Hypothalamus (tissue), 51 donors: ENCODE measurements around the gene SART3.
"Not testable (repeated sequence)": the region's sequence is repeated elsewhere in the genome, so short reads cannot be mapped to it uniquely, and the experiment has no call there.

Experiments
- DNase-seq, 51 donors: peaks; one replicate each; lab custom pipeline; 2025; lab: John Stamatoyannopoulos, UW

Gene SART3

DNA sequence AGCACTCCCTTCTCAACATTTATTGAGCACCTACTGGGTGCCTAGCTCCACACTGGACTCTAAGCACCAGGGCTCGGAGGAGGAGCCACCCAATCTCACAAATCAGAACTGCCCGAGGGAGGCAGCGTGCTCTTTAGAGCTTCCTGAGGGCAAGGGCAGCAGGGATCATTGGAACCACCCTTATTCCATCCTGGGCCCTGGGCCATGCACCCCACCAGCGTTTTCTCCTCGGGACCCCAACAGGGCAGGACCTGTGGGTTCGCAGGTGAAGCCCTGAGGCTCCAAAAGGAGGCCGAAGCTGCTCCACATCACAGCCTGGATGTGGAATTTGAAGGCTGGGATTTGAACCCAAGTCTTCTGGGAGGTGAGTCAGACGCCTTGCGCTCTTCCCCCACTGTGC lies 21.5 kb upstream of the SART3 start:
- DNase-seq, result no peak

DNA sequence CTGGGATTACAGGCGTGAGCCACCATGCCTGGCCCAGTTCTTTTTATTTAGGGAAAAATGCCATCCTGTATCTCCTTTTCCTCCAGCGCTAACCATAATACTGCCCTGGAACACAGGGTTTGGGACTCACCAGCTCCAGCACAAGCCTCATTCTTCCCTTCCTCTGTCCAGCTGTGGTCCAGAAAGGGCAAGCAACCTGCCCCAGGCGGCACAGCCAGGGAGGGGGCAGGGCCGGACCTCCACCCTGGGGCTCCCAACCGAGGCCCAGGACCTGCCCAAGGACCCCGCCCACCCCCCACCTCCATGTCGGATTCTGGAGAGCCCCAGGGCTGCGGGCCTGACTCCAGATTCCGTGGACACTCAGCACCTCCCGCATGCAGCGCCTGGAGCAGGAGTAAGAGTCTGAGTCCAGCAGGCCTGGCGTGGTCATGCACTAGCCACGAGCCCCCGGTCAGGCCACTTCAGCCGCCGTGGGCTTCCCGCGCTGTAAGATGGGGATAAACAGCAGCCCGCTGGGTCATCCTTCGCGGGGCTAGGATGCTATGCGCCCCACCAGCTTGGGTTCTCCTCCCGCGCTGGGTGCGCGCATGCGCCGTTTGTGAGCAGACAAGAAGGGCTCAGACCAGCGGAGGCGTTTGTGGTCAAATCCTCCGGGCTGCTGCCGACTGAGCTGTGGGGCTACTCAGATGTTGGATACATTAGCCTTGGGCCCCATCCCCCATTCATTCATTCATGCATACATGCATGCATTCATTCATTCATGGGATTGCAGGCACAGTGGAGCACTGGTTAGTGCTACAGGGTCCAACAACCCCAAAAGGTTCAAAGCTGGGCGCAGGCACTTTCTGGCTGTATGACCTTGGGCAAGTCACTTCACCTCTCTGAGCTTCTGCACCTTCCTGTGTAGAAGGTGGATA lies 20.6 kb upstream of the SART3 start:
- peak in 1 of 51 donors; percentile 28 for DNase-seq

DNA sequence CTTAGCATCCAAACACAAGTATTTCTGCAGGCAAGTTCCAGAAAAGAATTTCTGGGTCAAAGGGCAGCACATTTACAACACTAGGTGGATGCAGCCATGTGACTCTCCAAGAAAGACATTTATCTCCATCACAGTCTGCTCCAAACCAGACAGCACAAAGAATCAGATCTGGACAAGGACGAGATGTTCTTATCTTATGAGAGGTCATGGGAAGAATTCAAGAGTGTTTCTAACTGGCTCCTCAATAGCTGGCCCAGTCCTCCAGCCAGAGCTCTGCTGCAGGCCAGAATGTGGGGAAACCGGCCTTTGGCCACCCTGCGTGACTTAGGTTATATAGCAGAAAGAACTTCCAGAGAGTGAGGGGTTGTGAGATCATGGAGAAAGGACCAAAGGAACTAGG lies 19.6 kb upstream of the SART3 start:
- no peak for DNase-seq

DNA sequence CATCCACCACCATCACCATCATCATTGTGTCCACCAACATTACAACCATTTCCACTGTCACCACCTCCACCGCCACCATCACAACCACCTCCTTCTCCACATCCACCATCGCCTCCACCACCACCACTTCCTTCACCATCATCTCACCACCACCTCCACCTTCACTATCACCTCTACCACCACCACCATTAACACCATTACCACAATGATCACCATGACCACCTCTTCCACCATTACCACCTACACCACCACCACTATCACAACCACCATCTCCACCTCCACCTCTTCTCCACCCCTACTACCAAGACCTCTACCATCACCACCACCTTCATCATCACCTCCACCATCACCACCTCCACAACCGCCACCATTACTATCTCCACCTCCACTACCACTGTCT lies 17.8 kb upstream of the SART3 start:
- DNase-seq, result no peak

DNA sequence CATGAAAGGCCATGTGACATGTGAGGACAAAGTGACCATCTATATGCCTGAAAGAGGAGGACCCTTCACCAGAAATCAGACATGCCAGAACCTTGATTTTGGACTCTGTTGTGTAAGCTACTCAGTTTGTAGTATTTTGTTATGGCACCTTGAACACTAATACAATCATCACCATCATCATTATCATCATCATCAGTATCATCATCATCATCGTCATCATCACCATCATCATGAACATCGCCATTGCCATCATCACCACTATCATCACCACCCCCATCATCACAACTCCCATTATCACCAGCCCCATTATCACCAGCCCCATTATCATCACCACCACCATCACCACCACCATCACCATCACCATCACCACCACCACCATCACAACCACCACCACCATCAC lies 17.3 kb upstream of the SART3 start:
- no peak for DNase-seq

DNA sequence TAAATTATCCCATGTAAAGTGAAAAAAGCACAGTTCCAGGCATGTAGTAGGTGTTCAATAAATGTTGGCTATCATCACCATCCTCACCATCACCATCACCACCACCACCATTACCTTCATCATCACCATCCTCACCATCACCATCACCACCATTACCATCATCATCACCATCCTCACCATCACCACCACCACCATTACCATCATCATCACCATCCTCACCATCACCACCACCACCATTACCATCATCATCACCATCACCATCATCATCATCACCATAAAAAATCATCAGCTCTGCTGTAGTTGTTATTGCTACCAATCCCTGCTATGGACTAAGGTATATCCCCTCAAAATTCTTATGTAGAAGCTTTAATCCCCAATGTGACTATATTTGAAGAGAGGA lies 16.5 kb upstream of the SART3 start:
- no peak for DNase-seq

DNA sequence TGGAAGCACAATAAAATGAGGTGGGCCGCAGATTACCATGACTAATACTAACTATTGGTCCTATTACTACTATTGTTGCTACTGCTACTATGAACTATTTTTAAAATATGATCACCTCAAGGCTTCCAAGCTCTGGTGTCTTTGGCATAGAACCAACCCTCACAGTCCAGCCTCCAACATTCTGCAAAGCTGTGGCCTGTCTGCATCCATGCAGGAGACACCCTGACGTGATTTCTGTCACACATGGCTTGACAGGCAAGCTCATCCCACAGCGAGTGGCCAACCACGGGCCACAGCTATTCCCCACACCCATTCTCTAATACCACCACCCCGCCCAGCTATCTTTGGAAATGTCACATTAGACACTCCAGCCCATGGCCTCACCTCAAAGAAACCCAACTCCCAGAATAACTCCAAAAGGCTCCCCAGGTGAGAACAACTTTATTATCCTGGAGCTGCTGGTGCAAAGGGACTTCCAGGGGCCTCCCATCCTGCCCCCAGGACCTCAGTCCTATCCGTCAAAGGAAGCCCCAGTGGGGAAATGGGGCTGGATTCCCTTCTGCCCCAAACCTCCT lies 15.8 kb upstream of the SART3 start:
- no peak for DNase-seq

DNA sequence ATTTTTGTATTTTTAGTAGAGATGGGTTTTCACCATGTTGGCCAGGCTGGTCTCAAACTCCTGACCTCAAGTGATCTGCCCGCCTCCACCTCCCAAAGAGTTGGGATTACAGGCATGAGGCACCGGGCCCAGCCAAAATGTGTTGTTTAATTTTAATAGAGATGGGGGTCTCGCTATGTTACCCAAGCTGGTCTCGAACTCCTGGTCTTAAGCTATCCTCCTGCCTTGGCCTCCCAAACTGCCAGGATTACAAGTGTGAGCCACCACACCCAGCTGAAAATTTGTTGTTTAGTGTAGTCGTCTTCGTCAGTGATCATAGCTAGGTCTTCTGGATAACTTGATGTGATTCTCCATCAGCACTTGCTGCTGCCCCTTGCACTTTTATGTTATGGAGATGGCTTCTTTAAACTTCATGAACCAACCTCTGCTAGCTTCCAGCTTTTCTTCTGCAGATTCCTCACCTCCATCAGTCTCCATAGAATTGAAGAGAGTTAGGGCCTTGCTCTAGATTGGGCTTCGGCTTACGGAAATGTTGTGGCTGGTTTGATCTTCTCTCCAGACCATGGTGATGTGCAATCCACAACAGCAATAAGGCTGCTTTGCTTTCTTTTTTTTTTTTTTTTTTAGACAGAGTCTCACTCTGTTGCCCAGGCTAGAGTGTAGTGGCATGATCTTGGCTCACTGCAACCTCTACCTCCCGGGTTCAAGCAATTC lies 14.4 kb upstream of the SART3 start:
- no peak for DNase-seq

DNA sequence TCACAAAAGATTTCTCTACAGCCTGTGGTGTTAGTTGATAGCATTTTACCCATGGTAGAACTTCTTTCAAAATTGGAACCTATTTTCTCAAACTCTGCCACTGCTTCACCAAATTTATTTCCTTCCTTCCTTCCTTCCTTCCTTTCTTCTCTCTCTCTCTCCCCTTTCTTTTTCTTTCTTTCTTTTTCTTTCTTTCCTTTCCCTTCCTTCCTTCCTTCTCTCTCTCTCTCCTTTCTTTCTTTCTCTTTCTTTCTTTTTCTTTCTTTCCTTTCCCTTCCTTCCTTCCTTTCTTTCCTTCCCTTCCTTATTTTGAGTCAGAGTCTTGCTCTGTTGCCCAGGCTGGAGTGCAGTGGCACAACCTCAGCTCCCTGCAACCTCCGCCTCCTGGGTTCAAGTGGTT lies 13.3 kb upstream of the SART3 start:
- not testable (repeated sequence) for DNase-seq

DNA sequence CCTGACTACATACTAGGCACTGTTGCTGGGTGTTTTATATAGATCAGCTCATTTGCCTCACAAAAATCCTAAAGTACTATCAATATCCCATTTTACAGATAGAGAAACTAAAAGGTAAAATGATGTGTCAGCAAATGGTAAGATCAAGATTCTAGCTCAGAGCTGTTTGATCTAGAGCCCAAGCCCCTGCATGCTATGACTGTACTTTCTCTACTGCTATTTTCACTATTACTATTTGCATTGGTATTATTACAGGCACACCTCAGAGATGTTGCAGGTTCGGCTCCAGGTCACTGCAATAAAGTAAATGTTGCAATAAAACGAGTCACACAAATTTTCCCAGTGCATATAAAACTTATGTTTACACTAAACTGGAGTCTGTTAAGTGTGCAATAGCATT lies 12.3 kb upstream of the SART3 start:
- no peak for DNase-seq

DNA sequence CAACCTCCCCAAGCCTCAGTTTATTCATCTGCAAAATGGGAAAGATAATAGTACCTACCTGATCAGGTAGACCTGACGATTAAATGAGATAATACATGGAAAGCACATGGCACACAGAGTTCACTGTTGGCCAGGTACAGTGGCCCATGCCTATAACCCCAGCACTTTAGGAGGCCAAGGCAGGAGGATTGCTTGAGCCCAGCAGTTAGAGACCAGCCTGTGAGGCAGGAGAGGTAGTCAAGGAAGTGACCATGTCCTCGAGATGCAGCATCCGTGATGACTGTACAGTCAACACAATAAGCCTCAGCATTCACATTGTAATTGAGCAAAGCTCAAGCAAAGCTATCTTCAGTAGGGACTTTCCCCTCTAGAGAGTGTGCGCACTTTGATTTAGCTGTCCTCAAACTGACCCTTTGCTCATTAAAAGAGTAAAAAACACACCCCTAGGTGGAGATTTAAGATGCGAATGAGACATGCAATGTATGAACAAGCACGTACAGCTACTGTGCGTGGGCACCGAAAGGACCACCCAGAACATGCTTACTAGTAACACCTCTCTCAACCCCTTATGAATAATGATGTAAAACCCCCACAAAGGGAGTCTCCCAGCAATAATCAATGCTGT lies 11.3 kb upstream of the SART3 start:
- no peak for DNase-seq

DNA sequence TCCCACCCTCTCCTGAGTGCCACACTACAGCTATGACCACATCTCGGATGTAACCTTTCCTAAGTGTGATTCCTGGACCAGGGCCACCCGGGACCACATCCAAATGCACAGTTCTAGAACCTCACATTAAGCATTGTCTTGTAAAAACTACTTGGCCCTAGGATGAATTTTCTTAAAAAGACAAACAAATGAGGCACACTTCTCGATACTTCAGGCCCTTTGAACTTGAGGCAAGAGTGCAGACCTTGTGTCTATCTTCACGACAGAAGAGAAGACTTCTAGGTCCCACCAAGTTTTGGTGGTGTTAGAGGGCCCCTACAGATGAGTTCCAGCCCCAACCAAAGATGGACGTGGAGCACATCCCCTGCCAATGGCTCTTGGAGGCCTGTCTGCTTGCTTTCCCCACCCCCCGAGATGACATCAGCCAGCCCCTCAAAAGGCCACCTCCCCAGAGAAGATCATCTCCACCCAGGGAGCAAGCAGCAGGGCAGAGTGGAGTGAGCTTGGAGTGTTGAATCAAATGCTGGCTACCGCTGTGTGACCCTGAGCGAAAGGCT lies 10.7 kb upstream of the SART3 start:
- no peak for DNase-seq

DNA sequence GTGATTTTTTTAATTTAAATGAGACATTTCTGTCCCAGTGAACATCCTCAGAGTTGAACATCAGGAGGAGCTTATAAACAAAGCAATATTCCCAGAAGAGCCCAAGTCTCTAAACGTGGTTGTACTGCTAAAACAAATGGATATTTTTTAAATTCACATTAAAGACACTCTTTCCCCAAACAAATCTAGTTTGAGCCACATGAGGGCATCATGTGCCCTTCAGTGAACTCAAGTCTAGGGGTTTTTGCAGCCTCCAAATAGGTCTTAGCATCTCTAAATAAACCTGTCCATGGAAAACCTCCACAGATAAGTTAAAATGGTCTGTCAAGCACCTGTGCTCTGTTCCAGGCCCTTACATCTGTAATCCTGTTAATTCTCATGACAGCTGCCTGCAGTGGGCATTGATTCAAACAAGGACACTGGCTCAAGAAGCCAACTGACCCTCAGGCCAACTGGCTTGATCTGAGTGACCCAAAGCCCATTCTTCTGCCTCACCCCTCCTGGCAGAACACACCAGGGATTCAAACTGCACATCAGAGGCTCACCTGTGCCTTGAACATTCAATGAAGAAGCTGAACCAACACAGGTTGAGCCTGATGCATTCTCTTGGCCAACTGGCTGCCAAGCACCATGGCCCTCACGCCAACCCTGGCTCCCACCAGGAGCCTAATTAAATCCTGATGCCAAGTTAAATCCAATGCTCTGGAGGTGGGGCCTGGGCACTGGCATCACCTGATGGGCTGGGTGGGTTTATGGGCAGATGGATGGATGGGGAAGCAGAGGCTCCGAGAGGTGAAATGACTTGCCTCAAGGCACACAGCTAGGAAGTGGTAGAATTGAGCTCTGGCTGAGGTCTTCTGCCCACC lies 10.0 kb upstream of the SART3 start:
- DNase-seq, result peak in 1 of 51 donors; percentile 12

DNA sequence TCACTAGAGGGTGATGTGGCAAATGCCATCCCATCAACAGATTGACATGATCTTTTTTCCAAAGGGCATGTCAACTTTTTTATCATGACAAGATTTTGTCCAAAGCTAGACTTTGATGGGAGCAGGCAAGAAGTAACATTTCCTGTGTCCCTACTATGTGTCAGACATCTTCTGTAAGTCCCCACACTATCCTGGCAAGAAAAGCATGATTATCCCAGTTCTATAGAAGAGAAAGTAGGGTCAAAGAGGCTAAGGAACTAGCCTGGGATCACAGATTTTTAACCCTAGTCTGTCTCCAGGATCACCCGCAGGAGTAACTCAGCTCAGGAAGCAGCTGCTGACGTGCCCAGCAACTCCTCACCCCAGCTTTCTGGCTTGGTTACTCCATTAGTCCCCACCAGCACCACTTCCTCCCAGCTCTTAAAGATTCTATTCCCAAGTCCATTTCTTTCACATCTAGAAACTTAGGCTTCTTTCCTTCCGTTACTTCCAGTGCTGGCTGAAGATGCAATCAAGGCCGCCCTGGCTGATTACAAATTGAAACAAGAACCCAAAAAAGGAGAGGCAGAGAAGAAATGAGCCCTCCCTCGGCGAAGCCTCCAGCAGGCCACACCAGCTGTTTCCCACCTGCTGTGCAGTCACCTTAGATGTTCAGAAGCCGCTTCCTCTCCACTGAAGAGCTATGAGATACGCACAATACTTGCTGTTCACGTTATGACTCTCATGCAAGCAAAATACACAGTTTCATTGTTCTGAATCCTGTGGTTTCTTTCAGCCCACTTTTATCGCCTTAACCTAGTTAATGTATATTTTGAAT lies 7.6 kb upstream of the SART3 start:
- no peak for DNase-seq

DNA sequence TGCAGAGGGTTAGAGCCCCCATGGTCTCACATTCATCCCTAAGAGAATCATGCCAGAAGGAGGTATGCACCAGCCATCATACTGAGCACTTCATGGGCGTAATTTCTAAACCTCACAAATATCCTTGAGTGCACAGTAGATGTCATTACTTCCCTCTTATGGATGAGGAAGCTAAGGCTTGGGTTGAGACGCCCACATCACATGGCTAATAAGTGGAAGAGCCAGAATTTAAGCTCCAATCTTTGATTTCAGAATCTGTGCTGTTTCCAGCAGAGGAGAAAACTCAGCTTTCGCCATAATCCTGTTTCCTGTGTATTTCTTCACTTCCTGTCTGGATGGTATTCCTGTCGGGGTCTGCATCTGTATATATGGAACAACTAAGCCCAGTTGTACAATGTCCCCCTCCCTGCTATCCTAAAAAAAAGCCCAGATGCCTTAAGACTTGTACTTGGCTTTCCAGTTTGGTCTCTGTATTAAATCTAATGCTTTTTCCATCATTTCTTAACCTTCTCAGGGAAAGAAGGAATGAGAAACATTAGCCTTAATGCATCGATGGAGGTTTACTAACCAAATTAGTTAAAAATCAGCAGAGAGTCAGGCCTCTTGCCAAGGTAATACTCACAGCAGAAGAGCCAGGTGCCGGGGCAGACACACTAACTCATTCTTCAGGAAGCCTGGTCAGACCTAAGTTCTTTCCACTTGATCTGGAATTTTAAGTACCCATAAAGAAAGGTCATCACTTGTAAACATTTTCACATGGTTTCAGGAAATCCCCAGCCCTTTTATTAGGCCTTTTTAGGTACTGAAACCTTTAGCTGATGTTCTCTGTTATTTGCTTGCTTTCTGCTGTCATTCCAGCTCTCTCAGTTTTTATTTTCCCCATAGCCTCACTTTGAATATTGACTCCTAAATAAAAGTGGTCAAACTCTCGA lies 6.7 kb upstream of the SART3 start:
- DNase-seq, result no peak

DNA sequence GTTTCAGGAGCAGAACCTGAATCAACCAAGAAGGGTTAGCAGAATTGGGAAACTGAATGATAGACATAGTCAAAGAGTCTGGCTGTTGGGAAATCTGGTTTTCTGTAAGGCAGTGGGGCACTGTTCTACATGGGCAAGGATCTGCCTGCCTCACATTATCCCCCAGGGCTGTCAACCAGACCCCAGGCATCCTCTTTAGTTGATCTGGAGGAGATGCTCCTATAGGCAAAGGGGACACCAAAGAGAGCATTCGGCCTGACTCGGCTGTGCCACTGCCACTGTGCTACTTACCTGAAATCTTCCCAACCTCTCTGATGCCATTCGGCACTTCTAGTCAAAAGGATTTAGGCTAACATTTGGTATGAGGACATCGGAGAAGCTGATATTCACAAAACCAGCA lies 5.5 kb upstream of the SART3 start:
- DNase-seq, result no peak

DNA sequence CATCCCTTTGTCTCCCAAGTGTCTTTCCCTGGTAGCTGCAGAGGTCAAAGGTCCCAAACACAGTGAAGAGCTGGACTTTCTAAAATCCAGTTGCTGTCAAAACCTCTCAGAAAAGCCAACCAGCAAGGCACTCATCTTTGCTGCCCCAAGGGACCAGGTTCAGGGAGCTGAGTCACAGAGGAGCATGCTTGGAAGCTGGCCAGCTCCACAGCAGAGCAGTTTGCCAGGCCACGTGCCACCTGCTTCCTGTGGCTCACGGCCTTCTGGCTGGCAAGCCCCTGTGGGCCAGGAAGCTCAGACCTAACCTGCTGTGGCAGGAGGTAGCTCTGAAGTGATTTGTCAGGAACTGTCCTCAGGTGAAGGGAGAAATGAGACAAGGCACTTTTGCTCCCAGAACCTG lies 5.0 kb upstream of the SART3 start:
- peak in 13 of 51 donors; percentile 6 to 54 (median 25) for DNase-seq

DNA sequence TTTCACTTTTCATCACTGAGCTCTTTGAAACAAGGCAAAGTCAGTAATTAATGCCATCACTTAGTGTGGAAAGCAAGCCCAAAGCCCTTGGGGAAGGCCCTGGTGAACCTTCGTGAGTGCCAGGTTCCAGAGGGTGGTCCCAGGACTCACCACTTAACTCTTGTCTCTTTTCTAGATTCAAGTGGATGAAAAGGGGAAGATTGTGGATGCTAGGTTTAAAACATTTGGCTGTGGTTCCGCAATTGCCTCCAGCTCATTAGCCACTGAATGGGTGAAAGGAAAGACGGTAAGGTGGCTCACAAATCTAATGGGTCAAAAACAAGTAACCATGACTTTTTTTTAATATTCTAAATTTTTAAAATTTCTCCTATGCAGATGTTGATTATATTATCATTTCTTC lies 4.2 kb upstream of the SART3 start:
- no peak for DNase-seq
